ENCODE results near the gene PTPRD. TPM values are rescaled to one million over a fixed set of nuclear protein-coding genes. Genes with fewer than 3 reads are reported as not detected.
A peak's percentile ranks its signal among the peaks of the same experiment; 100 is the strongest.
"Not testable (repeated sequence)": the region's sequence is repeated elsewhere in the genome, so short reads cannot be mapped to it uniquely, and the experiment has no call there.

PTPRD gene
- polyA plus RNA-seq, 3 donors: 106 to 122 (median 110) TPM

- DNase-seq: no peak
Measured at GRCh38 chr9:10512144-10512543, 100.7 kb downstream of the PTPRD start.

- no peak for DNase-seq
Measured at GRCh38 chr9:10488937-10489336, 123.9 kb downstream of the PTPRD start.

GRCh38 chr9:10479172-10479571 lies 133.6 kb downstream of the PTPRD start:
- DNase-seq: no peak

- not testable (repeated sequence) for DNase-seq
Measured at GRCh38 chr9:10449201-10449617, 163.6 kb downstream of the PTPRD start.

GRCh38 chr9:10447036-10447435 lies 165.8 kb downstream of the PTPRD start:
- DNase-seq: no peak

GRCh38 chr9:10443868-10444204 lies 169.0 kb downstream of the PTPRD start:
- no peak for DNase-seq

GRCh38 chr9:10443181-10443867 lies 169.5 kb downstream of the PTPRD start:
- DNase-seq: no peak

- DNase-seq: no peak
Measured at GRCh38 chr9:10438955-10439354, 173.8 kb downstream of the PTPRD start.

- DNase-seq: no peak
Measured at GRCh38 chr9:10436756-10437155, 176.0 kb downstream of the PTPRD start.

GRCh38 chr9:10434412-10434811 lies 178.4 kb downstream of the PTPRD start:
- DNase-seq: no peak

- DNase-seq: no peak
Measured at GRCh38 chr9:10411272-10411671, 201.5 kb downstream of the PTPRD start.

- no peak for DNase-seq
Measured at GRCh38 chr9:10403283-10403682, 209.5 kb downstream of the PTPRD start.

GRCh38 chr9:10396615-10397014 lies 216.2 kb downstream of the PTPRD start:
- no peak for DNase-seq

- DNase-seq: no peak
Measured at GRCh38 chr9:10387282-10387681, 225.5 kb downstream of the PTPRD start.

- DNase-seq: no peak
Measured at GRCh38 chr9:10371824-10372223, 241.0 kb downstream of the PTPRD start.

GRCh38 chr9:10366171-10366779 lies 246.5 kb downstream of the PTPRD start:
- peak; percentile 44 for DNase-seq

- DNase-seq: no peak
Measured at GRCh38 chr9:10354591-10354990, 258.2 kb downstream of the PTPRD start.

GRCh38 chr9:10345621-10346020 lies 267.2 kb downstream of the PTPRD start:
- not testable (repeated sequence) for DNase-seq

- no peak for DNase-seq
Measured at GRCh38 chr9:10341057-10341456, 271.7 kb downstream of the PTPRD start.

- no peak for DNase-seq
Measured at GRCh38 chr9:10339152-10339551, 273.6 kb downstream of the PTPRD start.

GRCh38 chr9:10331157-10331556 lies 281.6 kb downstream of the PTPRD start:
- no peak for DNase-seq

GRCh38 chr9:10282084-10282483 lies 330.7 kb downstream of the PTPRD start:
- DNase-seq: no peak

- no peak for DNase-seq
Measured at GRCh38 chr9:10274988-10275387, 337.8 kb downstream of the PTPRD start.

GRCh38 chr9:10274175-10274574 lies 338.6 kb downstream of the PTPRD start:
- DNase-seq: no peak

All from renal pelvis (tissue), 4 donors.